ENCODE data around the gene PARD3B.

PARD3B gene

GRCh38 chr2:205451901-205452512 lies 906.7 kb downstream of the PARD3B start:
- DNase-seq (ENCODE audit: low spot score) = no peak
- TF ChIP-seq CTCF (IDR thresholded peaks at IDR 0.05; ENCODE audit: extremely low read depth, missing control alignments) = no peak

GRCh38 chr2:205453202-205453601 lies 907.9 kb downstream of the PARD3B start:
- DNase-seq (ENCODE audit: low spot score) = no peak
- TF ChIP-seq CTCF (IDR thresholded peaks at IDR 0.05; ENCODE audit: extremely low read depth, missing control alignments) = no peak

DNA sequence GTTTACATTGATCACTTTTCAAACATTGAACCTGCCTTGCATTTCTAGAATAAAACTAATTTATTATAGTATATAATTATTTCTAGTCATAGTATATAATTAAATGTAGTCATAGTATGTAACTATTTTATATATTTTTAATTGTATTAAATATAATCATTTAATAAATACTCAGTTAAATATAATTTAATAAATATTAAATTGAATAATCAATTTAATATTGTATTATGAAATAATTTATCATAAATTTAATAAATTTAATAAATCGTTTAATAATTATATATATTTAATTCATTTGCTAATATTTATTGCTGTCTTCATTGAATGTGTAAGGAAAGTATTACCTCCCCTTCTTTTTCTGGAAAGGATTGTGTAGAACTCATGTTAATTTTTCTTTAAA lies 911.4 kb downstream of the PARD3B start:
- no peak for DNase-seq (ENCODE audit: low spot score)
- TF ChIP-seq CTCF (IDR thresholded peaks at IDR 0.05; ENCODE audit: extremely low read depth, missing control alignments) = no peak

GRCh38 chr2:205460217-205460616 lies 914.9 kb downstream of the PARD3B start:
- TF ChIP-seq CTCF (IDR thresholded peaks at IDR 0.05; ENCODE audit: extremely low read depth, missing control alignments) = no peak
- DNase-seq (ENCODE audit: low spot score) = no peak

GRCh38 chr2:205461169-205461568 lies 915.9 kb downstream of the PARD3B start:
- DNase-seq (ENCODE audit: low spot score) = no peak
- TF ChIP-seq CTCF (IDR thresholded peaks at IDR 0.05; ENCODE audit: extremely low read depth, missing control alignments) = no peak

GRCh38 chr2:205461678-205462665 lies 916.7 kb downstream of the PARD3B start:
- no peak for TF ChIP-seq CTCF (IDR thresholded peaks at IDR 0.05; ENCODE audit: extremely low read depth, missing control alignments)
- DNase-seq (ENCODE audit: low spot score) = no peak

DNA sequence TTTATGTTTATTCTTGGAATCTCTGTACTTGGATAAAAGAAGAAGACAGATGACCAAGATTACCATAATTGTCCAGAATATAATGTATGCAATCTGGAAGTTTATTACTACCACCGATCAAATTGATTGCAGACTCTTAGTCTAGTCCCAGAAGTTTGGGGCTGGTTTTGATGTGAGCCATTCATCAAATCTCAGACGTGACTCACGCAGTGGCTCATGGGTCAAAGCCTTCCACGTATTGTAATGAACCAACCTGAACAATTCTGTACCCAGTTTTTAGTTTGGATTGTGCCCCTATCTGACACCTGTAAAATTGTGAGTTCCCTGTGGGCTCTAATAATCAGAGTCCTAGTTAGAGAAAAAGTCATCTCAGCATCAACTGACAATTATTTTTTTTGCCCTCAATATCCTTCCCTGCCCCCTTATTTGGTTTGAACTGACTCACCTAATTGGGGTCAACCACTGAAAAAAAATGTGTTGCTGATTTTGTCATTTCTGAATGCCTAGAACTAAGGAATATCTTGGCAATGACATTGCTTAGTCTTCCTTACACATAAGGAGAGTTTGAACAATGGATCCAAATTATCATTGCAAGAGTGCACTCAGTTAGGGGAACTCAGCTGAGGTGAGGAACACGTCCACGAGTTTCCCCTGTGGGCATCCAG lies 917.5 kb downstream of the PARD3B start:
- no peak for TF ChIP-seq CTCF (IDR thresholded peaks at IDR 0.05; ENCODE audit: extremely low read depth, missing control alignments)
- no peak for DNase-seq (ENCODE audit: low spot score)
